ENCODE data around the gene MRGPRE.

The MRGPRE gene

GRCh38 chr11:3199537-3200295 is 32.5 kb downstream of the MRGPRE start:
- no peak overlapping the region for H3K27ac ChIP-seq
- no peak for TF ChIP-seq CTCF (IDR thresholded peaks at IDR 0.05)
- no peaks in the 10 kb centered on the region for H3K9me3 ChIP-seq
- H3K4me1 ChIP-seq (ENCODE audit: control insufficient read depth in 1 of 2, insufficient read depth in 1 of 2, low read depth in 1 of 2, low read length in 1 of 2) = no peaks in the 10 kb centered on the region
- H3K4me3 ChIP-seq (ENCODE audit: low read depth in 1 of 2, low read length in 1 of 2) = no peak overlapping the region
- H3K36me3 ChIP-seq = no peaks in the 10 kb centered on the region
- peaks cover 54% of the 10 kb centered on the region for H3K27me3 ChIP-seq

GRCh38 chr11:3198815-3199214 is 33.4 kb downstream of the MRGPRE start:
- Histone ChIP-seq H3K4me1 (ENCODE audit: control insufficient read depth in 1 of 2, insufficient read depth in 1 of 2, low read depth in 1 of 2, low read length in 1 of 2) (no peaks in the 10 kb centered on the region), H3K36me3 (no peaks in the 10 kb centered on the region), H3K27ac (no peak overlapping the region), H3K4me3 (ENCODE audit: low read depth in 1 of 2, low read length in 1 of 2) (no peak overlapping the region), H3K27me3 (peaks cover 51% of the 10 kb centered on the region), H3K9me3 (no peaks in the 10 kb centered on the region)
- no peak for TF ChIP-seq CTCF (IDR thresholded peaks at IDR 0.05)

- Histone ChIP-seq H3K4me1 (ENCODE audit: control insufficient read depth in 1 of 2, insufficient read depth in 1 of 2, low read depth in 1 of 2, low read length in 1 of 2) (no peaks in the 10 kb centered on the region), H3K9me3 (no peaks in the 10 kb centered on the region), H3K27ac (no peak overlapping the region), H3K36me3 (no peaks in the 10 kb centered on the region), H3K4me3 (ENCODE audit: low read depth in 1 of 2, low read length in 1 of 2) (no peak overlapping the region), H3K27me3 (peaks cover 48% of the 10 kb centered on the region)
- no peak for TF ChIP-seq CTCF (IDR thresholded peaks at IDR 0.05)
Measured at GRCh38 chr11:3197878-3198528, 34.2 kb downstream of the MRGPRE start.

GRCh38 chr11:3197044-3197695 is 35.0 kb downstream of the MRGPRE start:
- H3K27me3 ChIP-seq = peaks cover 39% of the 10 kb centered on the region
- H3K4me1 ChIP-seq (ENCODE audit: control insufficient read depth in 1 of 2, insufficient read depth in 1 of 2, low read depth in 1 of 2, low read length in 1 of 2) = no peaks in the 10 kb centered on the region
- no peaks in the 10 kb centered on the region for H3K36me3 ChIP-seq
- TF ChIP-seq CTCF (IDR thresholded peaks at IDR 0.05) = no peak
- H3K4me3 ChIP-seq (ENCODE audit: low read depth in 1 of 2, low read length in 1 of 2) = no peak overlapping the region
- no peak overlapping the region for H3K27ac ChIP-seq
- no peaks in the 10 kb centered on the region for H3K9me3 ChIP-seq

GRCh38 chr11:3196161-3197043 is 35.8 kb downstream of the MRGPRE start:
- TF ChIP-seq CTCF (IDR thresholded peaks at IDR 0.05) = no peak
- no peaks in the 10 kb centered on the region for H3K36me3 ChIP-seq
- H3K4me3 ChIP-seq (ENCODE audit: low read depth in 1 of 2, low read length in 1 of 2) = no peak overlapping the region
- peaks cover 32% of the 10 kb centered on the region for H3K27me3 ChIP-seq
- no peak overlapping the region for H3K27ac ChIP-seq
- no peaks in the 10 kb centered on the region for H3K9me3 ChIP-seq
- no peaks in the 10 kb centered on the region for H3K4me1 ChIP-seq (ENCODE audit: control insufficient read depth in 1 of 2, insufficient read depth in 1 of 2, low read depth in 1 of 2, low read length in 1 of 2)
